GM12892 (cell line): Measurements from ENCODE around the gene C1QTNF1.

Experiments
- DNase-seq: peaks from one replicate; pipeline ENCODE4 v3.0.0; 2011; ENCODE audit not compliant: insufficient read length
- FAIRE-seq: peaks from 2 replicates; lab custom pipeline; 2011; peaks lifted over from hg19 to GRCh38; lab: Jason Lieb, UNC
- POLR2A ChIP-seq: IDR thresholded peaks from 2 replicates; pipeline ENCODE4 v1.6.1; 2011; ENCODE audit warnings: low read depth, low read length, control low read depth
- POLR2AphosphoS5 ChIP-seq: IDR thresholded peaks from 2 replicates; pipeline ENCODE4 v1.6.1; 2011; ENCODE audit warnings: low read depth, low read length, control low read depth
- TAF1 ChIP-seq: IDR thresholded peaks from 2 replicates; pipeline ENCODE4 v1.6.1; 2011; ENCODE audit warnings: low read depth, mild to moderate bottlenecking, control low read depth, low read length, borderline replicate concordance

Gene C1QTNF1

DNA sequence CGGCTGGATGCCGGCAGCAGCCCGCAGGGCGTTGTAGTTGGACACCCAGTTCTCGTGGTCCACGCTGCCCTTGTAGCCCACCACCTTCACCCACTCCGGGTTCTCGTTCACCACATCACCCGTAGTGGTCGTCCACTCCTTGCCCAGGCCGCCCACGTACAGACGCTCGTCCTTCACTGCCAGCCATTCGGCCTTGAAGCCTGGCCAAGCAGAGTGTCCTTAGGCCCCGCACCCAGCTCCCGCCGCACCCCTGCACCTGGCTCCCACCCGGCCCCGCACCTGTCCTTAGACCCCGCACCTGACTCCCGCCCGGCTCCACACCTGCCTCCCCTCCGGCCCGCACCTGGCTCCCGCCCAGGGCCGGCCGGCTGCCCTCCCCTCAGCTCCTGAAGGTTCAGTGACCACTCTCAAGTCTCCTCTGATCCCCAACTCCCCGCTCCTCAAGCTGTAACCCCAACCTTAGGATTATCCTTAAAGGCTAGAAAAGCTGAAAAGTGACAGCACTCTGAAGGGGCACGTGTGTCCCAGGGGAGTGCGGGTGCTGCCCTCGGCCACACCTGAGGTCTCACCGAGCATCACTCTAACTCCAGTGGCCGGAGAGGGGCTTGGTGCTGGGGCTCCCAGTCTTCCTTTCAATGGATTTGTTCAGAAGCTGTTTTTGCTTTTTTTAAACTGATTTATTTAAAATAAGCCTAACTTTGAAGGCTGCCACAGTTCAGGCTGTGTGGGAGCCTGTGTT lies 28.8 kb upstream of the C1QTNF1 start:
- no peak for FAIRE-seq
- TF ChIP-seq POLR2A (no peak), TAF1 (no peak), POLR2AphosphoS5 (no peak)
- DNase-seq, result no peak

DNA sequence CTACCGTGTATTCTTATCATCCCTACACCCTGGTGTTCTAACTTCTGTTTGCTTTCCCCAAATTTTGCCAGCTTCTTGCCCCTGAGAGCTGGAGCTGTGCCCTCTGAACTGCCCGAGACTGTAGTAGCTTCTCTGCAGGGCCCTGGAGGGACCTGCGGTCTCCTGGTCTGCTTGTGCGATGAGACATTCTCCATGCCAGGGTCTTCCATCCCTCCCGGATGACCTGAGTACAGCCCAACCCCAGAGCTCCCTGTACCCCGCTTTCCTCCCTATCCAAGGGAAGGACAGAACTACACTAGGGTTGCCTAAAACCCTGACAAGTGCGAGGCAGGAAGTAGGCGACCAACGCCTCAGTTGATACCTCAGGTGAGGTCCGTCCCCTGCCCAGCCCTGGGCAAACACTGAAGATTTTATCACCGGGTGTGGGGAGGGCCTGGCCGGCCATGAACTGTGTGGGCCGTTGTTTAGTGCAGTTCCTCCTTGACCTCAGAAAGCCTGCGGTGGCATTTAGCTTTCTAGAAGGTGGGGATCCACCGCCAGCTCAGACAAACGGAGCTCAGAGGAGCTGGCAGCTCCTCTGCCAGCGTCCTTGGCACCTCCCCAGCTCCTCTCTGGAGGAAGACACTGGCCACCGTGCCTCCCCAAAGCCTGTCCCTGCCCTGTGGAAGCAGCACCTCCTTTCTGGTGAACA lies 28.1 kb upstream of the C1QTNF1 start:
- TF ChIP-seq TAF1, result no peak
- no peak for TF ChIP-seq POLR2AphosphoS5
- TF ChIP-seq POLR2A, result no peak
- no peak for DNase-seq

DNA sequence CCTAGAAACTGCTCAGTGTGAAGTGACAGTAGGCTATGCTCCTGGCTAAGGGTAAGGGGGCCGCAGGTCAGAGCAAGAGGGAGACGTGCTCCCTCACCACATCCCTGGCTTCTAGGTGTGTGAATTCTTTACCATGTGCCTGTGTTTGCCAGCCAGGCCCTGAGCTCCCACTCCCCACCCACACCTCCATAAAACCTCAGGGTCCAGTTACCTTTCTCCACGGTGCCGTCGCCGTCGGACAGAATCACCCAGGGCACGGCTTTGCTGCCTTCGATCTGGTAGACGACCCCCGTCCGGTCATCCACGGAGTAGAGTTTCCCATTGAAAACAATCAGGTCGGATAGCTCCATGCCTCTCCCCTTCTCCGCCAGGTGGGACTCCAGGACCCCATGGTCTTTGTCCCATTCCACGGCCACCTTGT lies 27.2 kb upstream of the C1QTNF1 start:
- FAIRE-seq (no peak), DNase-seq (no peak)
- TF ChIP-seq POLR2AphosphoS5 (no peak), TAF1 (no peak)

More for the DNA sequence above, 28.1 kb upstream of the C1QTNF1 start:
- FAIRE-seq, result no peak

DNA sequence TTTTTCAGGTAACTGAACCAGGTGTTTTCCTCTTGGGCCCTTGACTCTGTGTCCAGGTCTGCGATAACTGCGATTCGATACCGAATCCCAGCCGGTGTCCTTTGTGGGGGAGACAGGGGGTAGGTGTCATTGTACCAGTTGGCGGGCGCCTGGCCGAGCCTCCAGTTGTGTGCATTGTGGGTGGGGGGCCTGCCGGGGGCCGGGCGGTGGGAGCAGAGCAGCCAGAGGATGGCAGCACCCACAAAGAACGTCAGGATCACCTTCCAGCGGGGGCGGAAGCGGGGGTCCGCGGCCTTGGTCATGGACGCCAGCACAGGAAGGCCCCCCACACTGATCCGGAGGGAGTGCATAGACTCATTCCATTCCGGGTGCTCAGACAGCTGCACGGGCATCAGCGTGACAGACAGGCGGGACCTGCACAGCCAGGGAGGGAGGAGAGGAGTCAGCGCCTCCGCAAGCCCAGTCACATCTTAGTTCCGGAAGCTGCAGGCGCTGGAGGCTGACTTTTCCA lies 26.7 kb upstream of the C1QTNF1 start:
- FAIRE-seq (no peak), DNase-seq (no peak)
- TF ChIP-seq POLR2A (no peak), POLR2AphosphoS5 (no peak), TAF1 (no peak)

DNA sequence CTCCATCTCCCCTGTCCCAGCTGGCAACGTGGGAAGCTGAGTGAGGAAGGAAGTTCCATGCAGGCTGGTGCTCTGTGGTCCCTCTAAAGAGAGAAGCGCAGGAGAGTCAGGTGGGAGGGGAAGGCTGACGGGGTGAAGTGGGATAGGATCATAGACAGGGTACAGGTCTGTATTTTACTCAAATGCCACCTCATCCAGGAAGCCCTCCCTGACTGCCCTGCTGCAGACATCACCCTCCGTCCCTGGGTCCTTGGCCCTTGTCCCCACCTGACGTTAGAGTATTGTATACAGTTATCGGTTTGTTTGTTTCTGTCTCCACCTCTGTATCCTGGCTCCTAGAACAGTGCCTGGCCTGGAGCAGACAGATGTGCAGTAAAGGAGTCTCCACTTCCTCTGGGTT lies 26.1 kb upstream of the C1QTNF1 start:
- no peak for TF ChIP-seq POLR2A
- no peak for TF ChIP-seq TAF1
- TF ChIP-seq POLR2AphosphoS5, result no peak
- no peak for DNase-seq
- no peak for FAIRE-seq

DNA sequence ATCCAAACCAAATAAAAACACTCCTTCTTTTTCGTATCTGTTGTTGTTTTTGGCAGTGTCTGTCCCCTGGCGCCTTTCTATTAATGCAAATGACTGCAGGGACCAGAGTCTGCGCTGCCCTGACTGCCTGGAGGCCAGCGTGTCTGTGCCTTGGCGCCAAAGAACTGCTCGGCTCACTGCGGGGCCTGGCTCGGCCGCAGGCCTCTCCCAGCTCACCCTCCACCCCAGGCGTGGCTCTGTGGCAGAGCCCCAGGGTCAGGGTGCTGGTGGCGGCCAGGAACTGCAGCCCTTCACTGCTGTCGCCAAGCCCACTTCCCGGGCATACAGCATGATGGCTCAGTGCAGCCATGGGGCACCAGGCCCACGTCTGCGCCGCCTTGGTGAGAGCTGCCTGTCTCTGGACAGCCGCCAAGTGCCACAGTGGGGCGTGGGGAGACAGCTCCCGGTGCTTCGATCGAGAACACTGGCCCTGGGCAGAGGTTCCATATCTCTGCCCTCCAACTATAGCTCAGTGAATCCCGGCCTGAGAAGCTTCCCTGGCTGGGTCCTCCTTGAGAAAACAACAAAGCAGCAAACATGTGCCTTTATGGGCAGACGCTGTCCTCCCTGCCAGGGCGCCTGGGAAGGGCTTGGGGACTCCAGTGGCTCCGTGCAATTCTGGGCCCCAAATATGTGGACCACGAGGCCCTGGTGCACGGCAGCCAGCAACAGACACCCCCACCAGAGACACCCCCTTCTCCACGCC lies 25.5 kb upstream of the C1QTNF1 start:
- no peak for TF ChIP-seq POLR2AphosphoS5
- TF ChIP-seq TAF1, result no peak
- no peak for TF ChIP-seq POLR2A
- no peak for DNase-seq

DNA sequence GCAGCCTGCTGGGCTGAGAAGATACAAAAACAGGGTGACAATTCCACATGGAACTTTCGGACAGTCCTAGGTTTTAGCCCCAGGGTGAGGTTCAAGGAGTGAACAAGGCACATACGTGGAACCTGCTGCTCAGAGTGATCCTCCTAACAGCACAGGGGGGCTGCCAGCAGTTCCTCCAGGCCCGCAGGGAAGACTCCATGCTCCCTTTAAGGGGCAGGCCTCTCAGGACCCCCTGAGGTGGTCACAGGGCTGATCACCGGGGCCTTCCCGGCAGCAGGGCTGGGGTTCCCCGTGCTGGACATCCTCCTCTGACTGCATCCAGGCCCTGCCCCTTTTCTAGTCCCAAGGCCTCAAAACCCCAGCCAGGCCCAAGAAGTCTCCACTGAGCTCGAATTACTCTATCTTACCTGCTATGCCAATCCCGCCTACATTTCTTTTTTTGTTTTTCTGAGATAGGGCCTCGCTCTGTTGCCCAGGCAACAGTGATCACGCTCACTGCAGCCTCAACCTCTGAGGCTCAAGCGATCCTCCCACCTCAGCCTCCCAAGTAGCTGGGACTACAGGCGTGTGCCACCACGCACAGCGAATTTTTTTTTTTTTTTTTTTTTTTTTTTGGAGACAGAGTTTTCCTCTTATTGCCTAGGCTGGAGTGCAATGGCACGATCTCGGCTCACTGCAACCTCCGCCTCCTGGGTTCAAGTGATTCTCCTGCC lies 24.8 kb upstream of the C1QTNF1 start:
- DNase-seq (no peak), FAIRE-seq (no peak)
- TF ChIP-seq TAF1 (no peak), POLR2A (no peak), POLR2AphosphoS5 (no peak)

More for the DNA sequence above, 25.5 kb upstream of the C1QTNF1 start:
- FAIRE-seq, result no peak

DNA sequence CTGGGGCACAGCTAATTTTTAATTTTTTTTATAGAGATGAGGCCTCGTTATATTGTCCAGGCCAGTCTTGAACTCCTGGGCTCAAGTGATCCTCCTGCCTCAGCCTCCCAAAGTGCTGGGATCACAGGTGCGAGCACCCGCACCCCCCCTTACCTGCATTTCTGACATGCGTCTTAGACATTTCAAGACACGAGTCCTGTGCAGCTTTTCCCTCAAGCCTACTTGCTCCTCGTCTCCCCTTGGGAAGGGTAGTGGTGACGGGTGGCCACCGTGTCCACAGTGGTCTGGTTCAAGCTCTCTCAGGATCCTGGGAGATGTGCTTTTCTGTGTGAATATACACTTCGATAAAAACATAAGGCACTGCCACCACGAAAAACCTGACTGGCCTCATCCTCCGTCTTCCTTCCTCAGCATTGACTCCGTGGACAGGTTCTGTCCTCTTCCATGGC lies 24.0 kb upstream of the C1QTNF1 start:
- TF ChIP-seq POLR2AphosphoS5 (no peak), POLR2A (no peak), TAF1 (no peak)
- DNase-seq (no peak), FAIRE-seq (no peak)

DNA sequence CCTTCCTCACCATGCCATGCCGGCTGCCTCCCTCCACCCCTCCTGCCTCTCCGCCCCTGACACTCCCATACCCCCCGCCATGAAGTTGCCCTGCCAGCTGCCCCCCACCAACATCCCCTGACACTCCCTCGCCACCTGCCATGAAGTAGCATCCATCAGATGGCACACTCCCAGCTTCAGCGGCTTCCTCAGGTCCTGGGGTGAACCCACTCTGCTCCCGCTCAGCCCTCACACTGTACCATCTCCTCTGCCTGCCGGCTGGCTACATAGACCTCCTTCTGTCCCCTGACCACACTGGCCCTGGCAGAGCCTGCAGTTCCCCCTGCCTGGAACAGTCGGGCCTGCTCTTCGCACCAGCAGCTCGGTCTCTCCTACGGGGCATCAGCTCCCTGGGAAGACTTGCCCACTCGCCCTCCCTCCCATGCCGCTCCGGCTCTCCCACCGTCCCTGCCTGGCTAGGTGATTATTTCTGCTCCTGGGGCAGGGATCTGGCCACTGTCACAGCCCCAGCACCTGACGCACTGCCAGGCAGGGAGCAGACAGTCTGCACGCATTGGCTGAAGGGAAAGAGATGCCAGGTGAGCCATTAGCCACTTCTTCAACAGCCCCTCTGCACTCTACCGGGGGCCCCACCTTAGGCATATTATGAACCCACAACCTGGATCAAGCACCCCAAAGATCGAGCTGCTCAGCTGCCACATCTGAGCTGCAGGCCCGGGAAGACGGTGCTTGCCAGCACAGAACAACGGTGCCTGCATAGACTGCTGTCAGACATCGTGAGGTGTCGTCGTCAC lies 23.4 kb upstream of the C1QTNF1 start:
- TF ChIP-seq POLR2AphosphoS5, result no peak
- no peak for TF ChIP-seq TAF1
- TF ChIP-seq POLR2A, result no peak
- DNase-seq (no peak), FAIRE-seq (no peak)

DNA sequence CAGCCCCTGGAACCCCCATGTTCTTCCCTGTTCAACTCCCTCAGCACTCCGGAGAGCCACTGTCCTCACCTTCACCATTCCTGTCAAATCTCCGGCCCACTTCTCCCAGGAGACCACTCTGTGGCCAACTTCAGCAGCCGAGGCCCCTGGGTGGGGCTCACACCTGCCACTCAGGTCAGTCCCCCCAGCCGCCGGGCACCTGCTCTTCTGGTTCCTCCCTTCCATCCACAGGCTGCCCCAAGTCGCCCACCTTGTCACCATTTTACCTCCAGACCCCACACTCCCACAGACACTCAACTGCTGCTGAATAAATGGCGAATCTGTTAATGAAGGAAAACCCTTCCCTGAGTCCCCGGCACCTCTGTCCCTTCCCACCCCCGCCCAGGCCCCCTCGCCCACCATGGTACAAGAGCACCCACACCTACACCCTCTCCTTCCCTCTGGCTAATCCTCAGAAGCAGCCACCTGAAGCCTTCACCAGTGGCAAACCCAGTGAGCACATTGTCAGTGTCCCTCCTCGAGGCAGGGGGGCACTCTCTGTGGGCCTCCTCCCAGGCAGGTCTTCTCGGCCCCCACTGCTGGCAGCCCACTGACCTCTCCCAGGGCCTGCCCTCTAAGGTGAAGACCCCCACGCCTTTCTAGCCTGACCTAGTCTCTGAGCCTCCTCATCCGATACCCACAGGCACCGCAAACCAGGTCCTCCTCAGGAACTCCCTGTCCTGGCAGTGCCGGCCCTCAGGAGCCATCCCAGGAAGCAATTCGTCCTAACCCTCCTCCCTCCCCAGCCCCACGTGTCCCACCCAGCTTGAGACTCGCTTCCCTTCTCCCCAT lies 22.6 kb upstream of the C1QTNF1 start:
- FAIRE-seq (no peak), DNase-seq (no peak)
- TF ChIP-seq POLR2A, result no peak
- no peak for TF ChIP-seq POLR2AphosphoS5
- TF ChIP-seq TAF1, result no peak

DNA sequence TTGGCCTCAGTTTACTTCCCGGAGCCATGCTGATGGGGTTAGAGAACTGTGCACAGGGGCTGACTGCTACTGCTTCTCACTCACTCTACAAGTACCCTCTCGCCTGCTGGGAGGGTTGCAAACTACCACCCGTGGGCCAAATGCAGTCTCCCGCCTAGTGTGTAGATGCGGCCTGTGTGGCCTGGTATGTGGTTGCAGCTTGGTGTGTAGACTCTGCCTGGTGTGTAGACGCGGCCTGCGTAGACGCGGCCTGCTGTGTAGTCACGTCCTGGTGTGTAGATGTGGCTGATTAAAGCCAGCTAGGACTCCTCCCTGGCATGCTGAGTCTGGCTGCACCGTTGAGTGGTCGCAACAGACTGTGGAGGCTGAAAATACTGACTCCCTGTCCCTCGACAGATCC lies 21.7 kb upstream of the C1QTNF1 start:
- DNase-seq (no peak), FAIRE-seq (no peak)
- TF ChIP-seq POLR2A, result no peak
- TF ChIP-seq TAF1, result no peak
- TF ChIP-seq POLR2AphosphoS5, result no peak
